ENCODE results near the gene NKD2. TPM values are rescaled to one million over a fixed set of nuclear protein-coding genes. Genes with fewer than 3 reads are reported as not detected.

The NKD2 gene
- total RNA-seq, 1 experiment from 2014 or later = 4.3 TPM

GRCh38 chr5:1041225-1042143 lies 32.9 kb downstream of the NKD2 start:
- DNase-seq (ENCODE audit: low spot score) = no peak

GRCh38 chr5:1042626-1043025 lies 34.0 kb downstream of the NKD2 start:
- no peak for DNase-seq (ENCODE audit: low spot score)

GRCh38 chr5:1043327-1043726 lies 34.7 kb downstream of the NKD2 start:
- no peak for DNase-seq (ENCODE audit: low spot score)

GRCh38 chr5:1044117-1044516 lies 35.5 kb downstream of the NKD2 start:
- DNase-seq (ENCODE audit: low spot score) = no peak

GRCh38 chr5:1045960-1046560 lies 37.5 kb downstream of the NKD2 start:
- DNase-seq (ENCODE audit: low spot score) = no peak

GRCh38 chr5:1047332-1047965 lies 38.8 kb downstream of the NKD2 start:
- no peak for DNase-seq (ENCODE audit: low spot score)

GRCh38 chr5:1048162-1048721 lies 39.6 kb downstream of the NKD2 start:
- no peak for DNase-seq (ENCODE audit: low spot score)

- no peak for DNase-seq (ENCODE audit: low spot score)
Measured at GRCh38 chr5:1048861-1049838, 40.5 kb downstream of the NKD2 start.

- no peak for DNase-seq (ENCODE audit: low spot score)
Measured at GRCh38 chr5:1050423-1051365, 42.1 kb downstream of the NKD2 start.

GRCh38 chr5:1051366-1051720 lies 42.7 kb downstream of the NKD2 start:
- DNase-seq (ENCODE audit: low spot score) = no peak

- DNase-seq (ENCODE audit: low spot score) = no peak
Measured at GRCh38 chr5:1052076-1052475, 43.5 kb downstream of the NKD2 start.

GRCh38 chr5:1052641-1053390 lies 44.2 kb downstream of the NKD2 start:
- DNase-seq (ENCODE audit: low spot score) = no peak

- no peak for DNase-seq (ENCODE audit: low spot score)
Measured at GRCh38 chr5:1053391-1054017, 44.9 kb downstream of the NKD2 start.

- DNase-seq (ENCODE audit: low spot score) = no peak
Measured at GRCh38 chr5:1054018-1054798, 45.6 kb downstream of the NKD2 start.

- DNase-seq (ENCODE audit: low spot score) = no peak
Measured at GRCh38 chr5:1054799-1055775, 46.5 kb downstream of the NKD2 start.

GRCh38 chr5:1055896-1056610 lies 47.5 kb downstream of the NKD2 start:
- no peak for DNase-seq (ENCODE audit: low spot score)
